Tongue (tissue), 2 donors: Measurements from ENCODE around the gene GNL3. TPM values are rescaled to one million over a fixed set of nuclear protein-coding genes. Genes with fewer than 3 reads are reported as not detected.

Experiments used
- DNase-seq: peaks from one replicate; pipeline ENCODE4 v3.0.0-alpha.2; 2015
- total RNA-seq: library from RNA; depleted of rRNA; stranded (reverse); fragments of >200 nt; gene quantifications from one replicate; pipeline ENCODE4 v1.2.3, GENCODE V29; 2014

Gene GNL3
- total RNA-seq, 1 donor from 2014 or later = 121 TPM

- DNase-seq = no peak
Measured at GRCh38 chr3:52689151-52689550, 3.3 kb downstream of the GNL3 start.

- DNase-seq = no peak
Measured at GRCh38 chr3:52690560-52690959, 4.7 kb downstream of the GNL3 start.

GRCh38 chr3:52693071-52693470 lies 7.2 kb downstream of the GNL3 start:
- no peak for DNase-seq

- no peak for DNase-seq
Measured at GRCh38 chr3:52694528-52695189, 8.8 kb downstream of the GNL3 start.

GRCh38 chr3:52695798-52696671 lies 10.2 kb downstream of the GNL3 start:
- no peak for DNase-seq

- DNase-seq = no peak
Measured at GRCh38 chr3:52696830-52697631, 11.2 kb downstream of the GNL3 start.

- no peak for DNase-seq
Measured at GRCh38 chr3:52697632-52697965, 11.8 kb downstream of the GNL3 start.

- DNase-seq = no peak
Measured at GRCh38 chr3:52703341-52703740, 17.5 kb downstream of the GNL3 start.

GRCh38 chr3:52704611-52705437 lies 19.0 kb downstream of the GNL3 start:
- peak; percentile 42 for DNase-seq

GRCh38 chr3:52705438-52705687 lies 19.5 kb downstream of the GNL3 start:
- DNase-seq = no peak

GRCh38 chr3:52705688-52706686 lies 20.2 kb downstream of the GNL3 start, which contains the start of the genes GLT8D1 and SPCS1:
GLT8D1 (minus strand) TSS chr3:52705791; CDS start chr3:52700460, 5,331 bp downstream.
SPCS1 (plus strand) TSS chr3:52706106; CDS start chr3:52706247, 141 bp downstream.
- DNase-seq = peak; percentile 93

GRCh38 chr3:52707585-52707984 lies 21.8 kb downstream of the GNL3 start:
- no peak for DNase-seq

GRCh38 chr3:52710512-52710911 lies 24.7 kb downstream of the GNL3 start:
- DNase-seq = no peak

GRCh38 chr3:52712291-52713212 lies 26.7 kb downstream of the GNL3 start:
- DNase-seq = no peak

- peak; percentile 72 for DNase-seq
Measured at GRCh38 chr3:52714335-52715302, 28.8 kb downstream of the GNL3 start.

- no peak for DNase-seq
Measured at GRCh38 chr3:52715714-52716305, 30.0 kb downstream of the GNL3 start.

- DNase-seq = no peak
Measured at GRCh38 chr3:52719618-52720017, 33.8 kb downstream of the GNL3 start.
